Esophagus muscularis mucosa (tissue), 4 donors: ENCODE data around the gene SKIC3.

ENCODE experiments used
- CTCF ChIP-seq, 3 experiments: fragments of 200-600 bp in 2 of 3; fragments of 450-650 bp in 1 of 3; sonication (generic) in 2 of 3; IDR thresholded peaks; one replicate each; pipeline ENCODE4 v1.5.1; 2017 to 2019; ENCODE audit warnings: antibody characterized with exemption in 3 of 3, mild to moderate bottlenecking in 2 of 3, moderate library complexity in 1 of 3
- EP300 ChIP-seq: sonication (generic); formaldehyde crosslinking; IDR thresholded peaks from one replicate; pipeline ENCODE4 v1.6.1; 2017; ENCODE audit warnings: antibody characterized with exemption
- POLR2A ChIP-seq: fragments of 450-650 bp; IDR thresholded peaks from one replicate; pipeline ENCODE4 v1.6.1; 2017; ENCODE audit warnings: antibody characterized with exemption, moderate library complexity, mild to moderate bottlenecking, low read depth
- POLR2AphosphoS5 ChIP-seq, 2 donors: sonication (generic); formaldehyde crosslinking; IDR thresholded peaks; one replicate each; pipeline ENCODE4 v1.6.1; 2017; ENCODE audit warnings: antibody characterized with exemption in 2 of 2

- no peak for TF ChIP-seq CTCF (IDR thresholded peaks at IDR 0.05)
- no peak for TF ChIP-seq POLR2AphosphoS5 (IDR thresholded peaks at IDR 0.05)
- TF ChIP-seq POLR2A, result no peak
- TF ChIP-seq EP300, result no peak
Observed at GRCh38 chr5:95565280-95565920, 10.6 kb upstream of the SKIC3 start.
